Endodermal cell (in vitro differentiated cells): ENCODE data around the gene FGF12. TPM values are rescaled to one million over a fixed set of nuclear protein-coding genes. Genes with fewer than 3 reads are reported as not detected.

Experiments
- DNase-seq: peaks from one replicate; pipeline ENCODE4 v3.0.0-alpha.2; 2017
- H3K27ac ChIP-seq: 2 replicates; pipeline ENCODE4 v1.5.1; 2013; ENCODE audit warnings: mild to moderate bottlenecking, low read depth, low read length, moderate library complexity
- H3K27me3 ChIP-seq: 2 replicates; pipeline ENCODE4 v1.6.1; 2013; ENCODE audit warnings: mild to moderate bottlenecking, low read length, moderate library complexity; ENCODE audit not compliant: insufficient read depth, control insufficient read depth, poor library complexity, severe bottlenecking
- H3K36me3 ChIP-seq: 2 replicates; pipeline ENCODE4 v1.7.0; 2013; ENCODE audit warnings: mild to moderate bottlenecking, low read length, moderate library complexity; ENCODE audit not compliant: control insufficient read depth, insufficient read depth
- H3K4me1 ChIP-seq: one replicate; pipeline ENCODE4 v1.7.0; 2013; ENCODE audit warnings: low read length; ENCODE audit not compliant: control insufficient read depth, insufficient read depth
- H3K4me3 ChIP-seq: 2 replicates; pipeline ENCODE4 v1.5.1; 2013; ENCODE audit warnings: mild to moderate bottlenecking, low read length, moderate library complexity
- H3K9ac ChIP-seq: 2 replicates; pipeline ENCODE4 v1.6.1; 2013; ENCODE audit warnings: mild to moderate bottlenecking, low read length, moderate library complexity; ENCODE audit not compliant: poor library complexity, severe bottlenecking; ENCODE audit errors: extremely low read depth
- H3K9me3 ChIP-seq: 2 replicates; pipeline ENCODE4 v1.6.1; 2013; ENCODE audit warnings: mild to moderate bottlenecking, low read length, moderate library complexity; ENCODE audit not compliant: control insufficient read depth
- H3K27ac Mint-ChIP-seq: 2 replicates; pipeline ENCODE4 v1.8.0; 2020; ENCODE audit warnings: mixed read lengths
- H3K27me3 Mint-ChIP-seq: 2 replicates; pipeline ENCODE4 v1.8.0; 2021; ENCODE audit warnings: mild to moderate bottlenecking, mixed read lengths; ENCODE audit not compliant: insufficient read depth
- H3K36me3 Mint-ChIP-seq: 2 replicates; pipeline ENCODE4 v1.8.0; 2020; ENCODE audit warnings: low read depth, mixed read lengths
- H3K4me1 Mint-ChIP-seq: 2 replicates; pipeline ENCODE4 v1.8.0; 2020; ENCODE audit warnings: mixed read lengths
- H3K4me3 Mint-ChIP-seq: 2 replicates; pipeline ENCODE4 v1.8.0; 2020; ENCODE audit warnings: mild to moderate bottlenecking, moderate library complexity, mixed read lengths
- H3K9me3 Mint-ChIP-seq: 2 replicates; pipeline ENCODE4 v1.8.0; 2020; ENCODE audit warnings: mild to moderate bottlenecking, mixed read lengths
- WGBS, 2 experiments: methylation state at CpG; one replicate each; pipeline versions ENCODE4 v1.1.5 to v1.1.7; 2013; ENCODE audit warnings: missing lambda C conversion rate in 2 of 2, mixed read lengths in 1 of 2; ENCODE audit not compliant: insufficient coverage in 1 of 2, insufficient read length in 1 of 2; 5-methylcytosine and 5-hydroxymethylcytosine counted together
- total RNA-seq, 2 donors: library from RNA; stranded (reverse); fragmentation: NEBNext Ultra II Directional in 1 of 2; extraction: Animal tissue kit (Norgen Biotek cat#: 25700) in 1 of 2; gene quantifications; 2 replicates in 1 of 2; 3 replicates in 1 of 2; pipeline ENCODE4 v1.2.1, GENCODE V29; 2021
- TF ChIP-seq, protein P1 (sequence below): fragments of 200-600 bp; sonication (generic); conservative IDR thresholded peaks from 2 replicates; pipeline ENCODE4 v1.5.0; 2021; ENCODE audit warnings: antibody characterized with exemption, mild to moderate bottlenecking

FGF12 gene
- total RNA-seq, 2 donors from 2014 or later = 22.9 to 25.2 TPM

DNA sequence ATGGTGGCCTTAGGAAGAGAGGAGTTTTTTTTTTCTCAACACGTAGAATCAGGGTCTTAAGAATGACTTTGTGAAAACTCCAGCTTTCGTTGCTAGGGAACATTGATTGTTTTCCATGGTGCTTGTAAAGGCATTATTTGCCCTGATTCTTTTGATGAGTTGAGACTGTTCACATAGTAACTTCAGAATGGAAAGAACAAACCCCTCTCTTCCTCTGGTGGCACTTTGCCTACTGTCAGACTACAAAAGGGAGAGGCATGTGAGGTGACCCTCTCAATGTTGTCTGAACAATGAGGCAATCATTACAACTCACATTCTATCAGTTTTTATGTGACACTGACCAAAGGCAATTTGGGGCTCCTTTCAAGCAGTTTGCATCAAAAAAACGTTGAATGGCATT lies 477.8 kb downstream of the FGF12 start:
- Mint-ChIP-seq H3K4me1 (no peaks in the 10 kb centered on the region), H3K9me3 (no peaks in the 10 kb centered on the region)

DNA sequence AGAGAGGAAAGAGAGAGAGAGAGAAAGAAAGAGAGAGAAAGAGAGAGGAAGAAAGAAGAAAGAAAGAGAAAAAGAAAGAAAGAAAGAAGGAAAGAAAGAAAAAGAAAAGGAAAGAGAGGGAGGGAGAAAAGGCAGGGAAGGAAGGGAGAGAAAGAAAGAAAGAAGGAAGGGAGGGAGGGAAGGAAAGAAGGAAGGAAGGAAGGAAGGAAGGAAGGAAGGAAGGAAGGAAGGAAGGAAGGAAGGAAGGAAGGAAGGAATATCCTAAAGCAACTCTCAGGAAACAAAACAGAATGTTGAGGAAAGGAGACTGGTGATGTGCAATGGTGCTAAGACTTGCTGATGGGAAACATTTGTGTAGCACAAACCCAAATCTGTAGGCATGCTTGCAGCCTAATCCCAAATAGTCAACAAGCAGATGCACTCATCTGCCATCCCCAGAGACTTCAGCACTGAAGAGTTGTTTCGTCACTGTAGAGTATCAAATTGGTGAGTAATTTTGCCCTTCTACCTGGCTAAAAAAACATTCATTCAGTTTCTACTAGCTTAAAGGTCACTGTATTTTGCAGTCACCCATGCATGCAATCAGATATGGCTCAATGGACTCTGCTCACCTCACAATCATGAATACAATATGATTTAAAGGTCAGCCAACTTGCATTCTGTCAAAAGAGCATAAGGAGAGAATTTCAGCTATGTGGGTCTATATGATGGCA lies 480.3 kb downstream of the FGF12 start:
- Mint-ChIP-seq H3K27me3 (no peaks in the 10 kb centered on the region), H3K36me3 (no peaks in the 10 kb centered on the region), H3K4me1 (no peaks in the 10 kb centered on the region), H3K4me3 (no peak overlapping the region), H3K9me3 (no peaks in the 10 kb centered on the region), H3K27ac (no peak overlapping the region)
- no peaks in the 10 kb centered on the region for H3K27me3 ChIP-seq
- no peak overlapping the region for H3K4me3 ChIP-seq
- DNase-seq = no peak
- no peak overlapping the region for H3K27ac ChIP-seq
- no peaks in the 10 kb centered on the region for H3K36me3 ChIP-seq
- no peak overlapping the region for H3K9ac ChIP-seq
- H3K4me1 ChIP-seq = no peaks in the 10 kb centered on the region
- no peaks in the 10 kb centered on the region for H3K9me3 ChIP-seq
- WGBS, 2 experiments = 94% methylated on average over 1 of the region's 1 CpG; no CpG with 5 or more reads in 1 of the 2 experiments
- TF ChIP-seq, protein P1, sequence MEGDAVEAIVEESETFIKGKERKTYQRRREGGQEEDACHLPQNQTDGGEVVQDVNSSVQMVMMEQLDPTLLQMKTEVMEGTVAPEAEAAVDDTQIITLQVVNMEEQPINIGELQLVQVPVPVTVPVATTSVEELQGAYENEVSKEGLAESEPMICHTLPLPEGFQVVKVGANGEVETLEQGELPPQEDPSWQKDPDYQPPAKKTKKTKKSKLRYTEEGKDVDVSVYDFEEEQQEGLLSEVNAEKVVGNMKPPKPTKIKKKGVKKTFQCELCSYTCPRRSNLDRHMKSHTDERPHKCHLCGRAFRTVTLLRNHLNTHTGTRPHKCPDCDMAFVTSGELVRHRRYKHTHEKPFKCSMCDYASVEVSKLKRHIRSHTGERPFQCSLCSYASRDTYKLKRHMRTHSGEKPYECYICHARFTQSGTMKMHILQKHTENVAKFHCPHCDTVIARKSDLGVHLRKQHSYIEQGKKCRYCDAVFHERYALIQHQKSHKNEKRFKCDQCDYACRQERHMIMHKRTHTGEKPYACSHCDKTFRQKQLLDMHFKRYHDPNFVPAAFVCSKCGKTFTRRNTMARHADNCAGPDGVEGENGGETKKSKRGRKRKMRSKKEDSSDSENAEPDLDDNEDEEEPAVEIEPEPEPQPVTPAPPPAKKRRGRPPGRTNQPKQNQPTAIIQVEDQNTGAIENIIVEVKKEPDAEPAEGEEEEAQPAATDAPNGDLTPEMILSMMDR = no peak

More for the DNA sequence above, 477.8 kb downstream of the FGF12 start:
- no peaks in the 10 kb centered on the region for H3K4me1 ChIP-seq
- no peak overlapping the region for H3K9ac ChIP-seq
- TF ChIP-seq, protein P1 = no peak
- Mint-ChIP-seq H3K36me3 (no peaks in the 10 kb centered on the region), H3K4me3 (no peak overlapping the region), H3K27me3 (no peaks in the 10 kb centered on the region), H3K27ac (no peak overlapping the region)
- no peak overlapping the region for H3K4me3 ChIP-seq
- WGBS, 2 experiments = 35 to 87% methylated on average over 3 of the region's 3 CpGs
- H3K36me3 ChIP-seq = no peaks in the 10 kb centered on the region
- no peaks in the 10 kb centered on the region for H3K9me3 ChIP-seq
- H3K27ac ChIP-seq = peak overlapping the region; percentile 33
- no peak for DNase-seq
- H3K27me3 ChIP-seq = no peaks in the 10 kb centered on the region

DNA sequence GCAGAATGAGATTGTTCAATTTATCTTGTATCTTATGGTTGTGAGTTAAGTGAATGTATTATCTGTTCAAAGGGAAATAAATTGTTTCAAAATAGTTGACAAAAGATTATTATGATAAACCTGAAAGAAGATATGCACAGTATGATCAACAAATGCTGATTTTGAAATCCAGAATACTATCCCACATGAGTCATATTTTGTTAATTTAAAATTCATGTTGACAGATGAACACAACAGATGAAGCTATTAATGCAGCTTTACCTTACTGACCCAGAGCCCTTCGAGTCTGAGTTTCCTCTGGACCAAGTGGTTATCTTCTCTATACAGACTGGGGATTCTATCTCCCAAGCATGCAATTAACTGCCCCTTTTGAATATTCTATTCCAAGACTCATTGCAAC lies 482.8 kb downstream of the FGF12 start:
- Histone ChIP-seq H3K27me3 (no peaks in the 10 kb centered on the region), H3K27ac (no peak overlapping the region), H3K9ac (no peak overlapping the region), H3K36me3 (no peaks in the 10 kb centered on the region), H3K9me3 (no peaks in the 10 kb centered on the region), H3K4me3 (no peak overlapping the region), H3K4me1 (no peaks in the 10 kb centered on the region)
- WGBS, 2 experiments = 95% methylated on average over 1 of the region's 1 CpG; no CpG with 5 or more reads in 1 of the 2 experiments
- no peak for DNase-seq
- no peaks in the 10 kb centered on the region for H3K9me3 Mint-ChIP-seq
- no peak overlapping the region for H3K4me3 Mint-ChIP-seq
- peaks cover 10% of the 10 kb centered on the region for H3K4me1 Mint-ChIP-seq
- no peaks in the 10 kb centered on the region for H3K36me3 Mint-ChIP-seq
- TF ChIP-seq, protein P1 = no peak
- H3K27ac Mint-ChIP-seq = peak overlapping the region; percentile 40
- no peaks in the 10 kb centered on the region for H3K27me3 Mint-ChIP-seq
